Measurements from ENCODE around the gene TFF3.

DNA sequence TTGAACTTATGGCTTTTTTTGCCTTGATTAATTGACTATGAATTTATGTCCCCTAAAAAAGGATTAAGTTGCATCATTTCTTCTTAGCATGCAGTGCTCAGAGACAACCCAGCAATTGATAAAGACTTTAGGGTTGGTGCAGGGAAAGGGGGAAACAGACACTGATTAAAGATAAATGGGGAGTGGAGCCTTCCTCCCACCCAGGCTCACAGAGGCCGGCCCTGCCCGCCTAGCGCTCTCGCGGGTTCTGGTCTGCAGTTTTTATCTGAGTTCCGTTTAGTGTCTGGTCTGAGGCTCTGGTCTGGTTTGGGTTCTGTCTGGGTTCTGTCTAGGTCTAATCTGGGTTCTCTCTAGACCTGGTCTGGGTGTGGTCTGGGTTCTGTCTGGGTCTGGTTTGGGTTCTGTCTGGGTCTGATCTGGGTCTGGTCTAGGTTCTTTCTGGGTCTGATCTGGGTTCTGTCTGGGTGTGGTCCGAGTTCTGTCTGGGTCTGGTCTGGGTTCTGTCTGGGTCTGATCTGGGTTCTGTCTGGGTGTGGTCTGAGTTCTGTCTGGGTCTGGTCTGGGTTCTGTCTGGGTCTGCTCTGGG is 48.1 kb downstream of the TFF3 start:
- TF ChIP-seq EZH2phosphoT487 (IDR thresholded peaks at IDR 0.05; ENCODE audit: insufficient read depth, low read depth) (no peak), EZH2 (IDR thresholded peaks at IDR 0.05; ENCODE audit: insufficient read depth, poor library complexity, severe bottlenecking) (no peak)
